ENCODE results near the gene TSPAN31.

TSPAN31 gene

DNA sequence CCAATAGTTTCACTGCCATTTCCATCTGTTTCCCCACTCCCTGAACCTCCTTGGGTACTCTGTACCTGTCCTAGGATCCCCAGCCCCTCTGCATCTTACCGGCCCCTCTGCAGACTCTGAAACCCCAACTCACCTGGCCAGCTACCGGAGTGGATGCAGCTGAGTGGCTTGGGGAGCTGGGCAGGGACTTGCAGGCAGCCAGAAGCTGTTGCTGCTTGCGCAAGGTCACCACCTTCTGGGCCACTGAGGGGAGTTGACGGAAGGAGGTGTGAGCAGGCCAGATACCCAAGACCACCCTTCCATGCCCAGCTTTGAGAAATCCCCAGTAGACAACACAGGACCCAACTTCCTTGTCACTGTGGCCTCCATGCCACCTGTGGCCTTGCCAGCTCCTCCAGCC lies 12.6 kb upstream of the TSPAN31 start:
- no peak for DNase-seq (ENCODE audit: insufficient read length)
- FAIRE-seq, result no peak
- TF ChIP-seq POLR2A (IDR thresholded peaks at IDR 0.05; ENCODE audit: low read depth, low read length) (no peak), TAF1 (IDR thresholded peaks at IDR 0.05; ENCODE audit: borderline replicate concordance, low read depth, low read length) (no peak), POLR2AphosphoS5 (IDR thresholded peaks at IDR 0.05; ENCODE audit: low read depth, low read length) (no peak)

DNA sequence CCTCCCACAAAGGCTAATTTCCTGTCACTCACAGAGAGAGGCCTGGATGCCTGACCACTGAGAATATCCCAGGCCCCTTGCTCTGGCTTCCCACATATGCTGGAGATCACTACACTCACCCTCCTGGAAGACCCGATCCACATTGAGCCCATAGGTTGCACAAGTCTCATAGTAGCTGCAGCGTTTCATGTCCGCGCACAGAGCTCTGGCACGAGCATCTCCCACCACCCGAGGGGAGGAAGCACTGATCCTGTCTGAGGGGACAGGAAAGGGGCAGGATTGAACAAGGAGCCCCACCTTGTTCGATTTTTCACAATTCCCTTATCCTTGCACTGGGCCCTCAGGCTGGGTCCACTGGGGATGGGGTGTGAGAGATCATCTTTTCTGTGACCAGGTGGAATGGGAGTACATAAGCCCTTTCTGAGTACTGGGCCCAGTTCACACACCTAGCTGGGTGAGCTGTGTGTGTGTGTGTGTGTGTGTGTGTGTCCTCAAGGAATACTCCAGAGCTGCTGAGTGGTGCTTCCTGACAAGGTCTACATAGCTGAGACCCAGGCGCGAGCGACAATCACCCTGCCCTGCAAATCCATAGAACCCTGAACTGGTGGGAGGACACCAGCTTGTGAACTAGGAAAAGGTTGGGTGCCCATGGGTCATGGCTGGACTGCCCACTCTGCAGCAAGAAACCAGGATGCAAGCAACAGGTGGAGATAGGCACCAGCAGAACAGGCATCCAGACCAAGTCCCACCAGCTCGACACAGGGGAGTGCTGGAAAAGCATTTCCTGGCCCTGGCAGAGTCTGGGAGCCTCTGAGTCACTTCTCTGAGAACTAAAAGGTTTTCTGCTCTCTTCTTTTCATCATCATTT lies 11.9 kb upstream of the TSPAN31 start:
- no peak for TF ChIP-seq POLR2AphosphoS5 (IDR thresholded peaks at IDR 0.05; ENCODE audit: low read depth, low read length)
- no peak for TF ChIP-seq TAF1 (IDR thresholded peaks at IDR 0.05; ENCODE audit: borderline replicate concordance, low read depth, low read length)
- no peak for TF ChIP-seq POLR2A (IDR thresholded peaks at IDR 0.05; ENCODE audit: low read depth, low read length)
- no peak for DNase-seq (ENCODE audit: insufficient read length)
- no peak for FAIRE-seq

DNA sequence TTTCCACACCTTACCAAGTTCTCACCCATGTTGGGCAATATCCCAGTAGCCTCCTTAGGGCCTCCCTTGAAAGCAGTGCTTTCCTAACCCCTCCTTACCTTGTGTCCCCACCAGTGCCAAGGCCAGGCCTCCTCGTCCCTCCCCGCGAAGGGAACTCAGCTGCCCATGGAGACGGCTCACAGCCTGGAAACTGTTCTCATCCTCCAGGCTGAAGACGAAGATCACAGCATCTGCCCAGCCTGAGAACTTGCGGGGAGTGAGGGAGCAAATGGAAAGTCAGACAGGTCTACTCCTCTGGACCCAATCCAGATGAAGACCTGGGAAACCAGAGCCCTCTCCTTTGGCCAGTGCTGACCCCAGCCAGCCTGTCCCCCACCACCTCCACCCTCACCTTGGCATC lies 10.9 kb upstream of the TSPAN31 start:
- TF ChIP-seq POLR2AphosphoS5 (IDR thresholded peaks at IDR 0.05; ENCODE audit: low read depth, low read length), result no peak
- TF ChIP-seq POLR2A (IDR thresholded peaks at IDR 0.05; ENCODE audit: low read depth, low read length), result no peak
- TF ChIP-seq TAF1 (IDR thresholded peaks at IDR 0.05; ENCODE audit: borderline replicate concordance, low read depth, low read length), result no peak
- FAIRE-seq, result no peak
- no peak for DNase-seq (ENCODE audit: insufficient read length)

DNA sequence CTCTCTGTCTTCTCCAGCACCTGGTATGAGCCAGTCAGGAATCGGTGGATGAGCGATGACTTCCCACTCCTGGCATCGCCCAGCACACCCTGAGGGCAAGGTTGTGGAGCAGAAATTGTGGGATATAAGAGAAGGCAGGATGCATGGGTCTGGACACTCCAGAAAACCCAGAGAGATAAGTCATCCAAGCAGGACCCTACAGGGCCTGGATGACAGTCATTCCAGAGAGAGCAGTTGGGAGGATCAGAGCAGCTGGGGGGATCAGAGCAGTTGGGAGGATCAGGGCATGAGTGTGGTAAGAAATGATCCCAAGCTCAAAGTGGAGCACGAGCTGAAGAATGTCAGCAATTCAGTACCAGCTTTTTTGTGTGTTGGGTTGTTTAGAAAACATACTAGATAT lies 10.2 kb upstream of the TSPAN31 start:
- no peak for TF ChIP-seq POLR2A (IDR thresholded peaks at IDR 0.05; ENCODE audit: low read depth, low read length)
- TF ChIP-seq TAF1 (IDR thresholded peaks at IDR 0.05; ENCODE audit: borderline replicate concordance, low read depth, low read length), result no peak
- no peak for TF ChIP-seq POLR2AphosphoS5 (IDR thresholded peaks at IDR 0.05; ENCODE audit: low read depth, low read length)
- no peak for DNase-seq (ENCODE audit: insufficient read length)
- no peak for FAIRE-seq

DNA sequence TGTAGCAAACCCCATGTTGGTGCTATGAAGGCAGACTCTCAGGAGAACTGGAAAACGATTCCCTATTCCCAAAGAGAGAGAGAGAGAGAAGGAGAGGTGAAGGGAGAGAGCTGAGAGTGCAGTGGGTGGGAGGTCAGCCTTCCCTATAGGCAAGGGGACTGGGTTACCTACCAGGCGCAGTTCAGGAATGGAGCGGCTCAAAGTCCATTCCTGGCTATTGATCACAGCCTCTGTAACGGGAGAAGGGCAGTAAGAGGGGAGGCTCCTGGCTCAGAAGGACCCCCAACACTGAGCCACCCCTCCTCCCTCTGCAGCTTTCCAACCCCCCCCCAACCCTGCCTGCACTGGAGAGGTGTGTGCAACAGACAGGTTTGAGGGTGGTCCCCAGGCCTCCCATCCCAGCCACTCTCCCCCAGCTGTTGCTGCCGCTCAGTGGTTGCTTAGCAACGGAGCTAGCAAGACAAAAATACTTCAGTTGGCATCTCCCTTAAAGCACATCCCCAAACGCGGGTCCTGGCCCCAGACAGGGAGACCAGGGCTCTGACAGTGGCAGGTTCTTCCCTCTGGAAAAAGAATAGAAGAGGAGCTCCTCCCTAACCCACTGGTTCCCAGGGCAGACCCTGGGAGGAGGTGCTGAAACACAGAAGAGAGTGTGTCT lies 9.5 kb upstream of the TSPAN31 start:
- TF ChIP-seq POLR2A (IDR thresholded peaks at IDR 0.05; ENCODE audit: low read depth, low read length) (no peak), TAF1 (IDR thresholded peaks at IDR 0.05; ENCODE audit: borderline replicate concordance, low read depth, low read length) (no peak), POLR2AphosphoS5 (IDR thresholded peaks at IDR 0.05; ENCODE audit: low read depth, low read length) (no peak)
- DNase-seq (ENCODE audit: insufficient read length) (no peak), FAIRE-seq (no peak)

DNA sequence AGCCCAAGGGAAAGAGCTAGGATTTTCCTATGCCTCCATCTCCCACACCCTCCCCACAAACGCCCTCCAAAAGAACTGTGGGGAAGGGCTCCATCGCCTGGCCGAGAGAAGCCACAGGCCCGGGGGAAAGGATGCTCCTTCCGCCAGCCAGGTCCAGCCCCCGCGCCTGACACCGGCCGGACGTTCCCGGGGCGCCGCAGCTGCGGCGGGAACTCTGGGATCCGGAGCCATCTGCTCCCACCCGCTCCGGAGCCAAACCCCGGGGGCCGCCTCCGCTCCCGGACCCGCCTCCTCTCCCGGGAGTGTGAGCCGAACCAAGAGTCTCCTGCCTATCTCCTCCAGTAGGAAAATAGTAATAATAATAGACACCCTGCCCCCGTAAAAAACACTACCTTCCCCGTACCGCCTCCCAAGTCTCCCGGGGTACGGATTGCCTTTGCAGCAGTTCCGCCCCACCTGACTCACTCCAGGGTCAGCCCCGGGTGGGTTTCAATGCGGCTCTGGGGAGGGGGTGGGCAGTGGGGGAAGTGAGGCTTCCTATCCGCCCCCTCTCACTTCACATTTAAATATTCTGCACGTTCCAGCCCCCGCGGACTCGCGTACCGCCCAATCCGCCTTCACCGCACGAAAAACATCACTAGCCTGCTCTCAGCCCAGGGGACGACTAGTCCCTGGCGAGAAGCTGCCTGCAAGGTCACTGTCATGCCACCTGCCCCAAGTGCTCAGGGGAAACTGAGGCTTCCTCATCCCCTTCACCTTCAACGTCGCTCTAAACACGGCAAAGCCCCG lies 8.7 kb upstream of the TSPAN31 start:
- no peak for DNase-seq (ENCODE audit: insufficient read length)
- no peak for TF ChIP-seq POLR2AphosphoS5 (IDR thresholded peaks at IDR 0.05; ENCODE audit: low read depth, low read length)
- TF ChIP-seq TAF1 (IDR thresholded peaks at IDR 0.05; ENCODE audit: borderline replicate concordance, low read depth, low read length), result no peak
- TF ChIP-seq POLR2A (IDR thresholded peaks at IDR 0.05; ENCODE audit: low read depth, low read length), result no peak
- no peak for FAIRE-seq

DNA sequence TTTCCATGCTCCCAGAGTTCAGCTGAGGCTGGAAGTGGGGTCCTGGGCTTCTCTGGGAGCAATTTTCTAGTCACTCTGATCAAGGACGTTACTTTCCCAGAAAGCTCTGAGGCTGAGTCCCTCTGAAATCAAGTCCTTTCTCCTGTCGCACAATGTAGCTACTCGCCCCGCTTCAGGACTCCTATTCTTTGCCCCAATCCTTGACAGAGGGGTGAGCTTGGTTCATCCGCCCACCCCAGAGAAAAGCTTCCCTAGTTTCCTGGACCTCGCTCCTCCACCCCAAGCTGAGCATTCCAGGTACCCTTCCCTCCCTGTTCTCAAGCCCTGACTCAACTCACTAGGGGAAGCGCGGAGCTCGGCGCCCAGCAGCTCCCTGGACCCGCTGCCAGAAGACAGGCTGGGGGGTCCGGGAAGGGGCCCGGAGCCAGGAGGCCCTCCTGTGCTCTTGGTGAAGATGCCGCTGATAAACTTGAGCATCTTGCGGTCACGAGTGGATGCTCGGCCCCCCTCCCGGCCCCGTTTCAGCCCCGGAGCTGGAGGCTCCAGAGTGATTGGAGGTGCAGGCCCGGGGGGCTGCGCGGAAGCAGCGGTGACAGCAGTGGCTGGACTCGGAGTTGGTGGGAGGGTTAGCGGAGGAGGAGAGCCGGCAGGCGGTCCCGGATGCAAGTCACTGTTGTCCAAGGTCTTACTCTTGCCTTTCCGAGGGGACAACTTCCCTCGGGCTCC lies 7.9 kb upstream of the TSPAN31 start:
- FAIRE-seq, result no peak
- no peak for DNase-seq (ENCODE audit: insufficient read length)

DNA sequence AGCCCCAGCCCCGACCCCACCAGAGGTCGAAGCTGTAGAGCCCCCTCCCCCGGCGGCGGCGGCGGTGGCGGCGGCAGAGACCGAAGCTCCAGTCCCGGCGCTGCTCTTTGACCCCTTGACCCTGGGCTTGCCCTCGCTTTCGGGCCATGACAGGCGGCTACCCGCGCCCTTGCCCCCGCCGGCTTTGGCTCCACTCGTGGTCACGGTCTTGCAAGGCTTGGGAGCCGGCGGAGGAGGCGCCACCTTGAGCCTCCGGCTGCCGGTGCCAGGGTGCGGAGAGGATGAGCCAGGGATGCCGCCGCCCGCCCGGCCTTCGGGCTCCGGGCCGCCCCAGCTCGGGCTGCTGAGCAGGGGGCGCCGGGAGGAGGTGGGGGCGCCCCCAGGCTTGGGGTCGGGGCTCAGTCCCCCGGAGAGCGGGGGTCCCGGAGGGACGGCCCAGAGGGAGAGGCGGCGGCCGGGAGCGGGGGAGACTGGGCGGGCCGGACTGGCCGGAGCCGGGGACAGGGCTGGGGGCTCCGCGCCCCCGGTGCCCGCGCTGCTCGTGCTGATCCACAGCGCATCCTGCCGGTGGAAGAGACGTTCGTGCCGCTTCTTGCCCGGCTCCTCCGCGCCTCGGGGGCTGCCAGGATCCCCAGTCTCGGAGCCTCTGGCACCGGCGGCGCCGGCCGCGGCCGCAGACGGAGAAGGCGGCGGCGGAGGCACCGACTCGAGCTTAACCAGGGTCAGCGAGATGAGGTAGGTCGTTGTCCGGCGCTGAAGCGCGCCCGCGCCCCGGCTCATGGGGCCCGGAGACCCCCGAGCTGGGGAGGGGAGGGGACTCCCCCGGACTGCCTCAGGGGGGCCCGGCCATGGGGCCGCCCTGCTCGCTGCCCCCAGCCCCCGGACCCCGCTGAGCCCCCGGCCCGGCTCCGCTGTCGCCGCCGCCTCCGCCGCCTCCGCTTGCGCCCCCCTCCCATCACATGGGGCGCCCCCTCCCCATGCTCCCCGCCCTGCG lies 7.1 kb upstream of the TSPAN31 start:
- TF ChIP-seq POLR2A (IDR thresholded peaks at IDR 0.05; ENCODE audit: low read depth, low read length) (no peak), POLR2AphosphoS5 (IDR thresholded peaks at IDR 0.05; ENCODE audit: low read depth, low read length) (no peak), TAF1 (IDR thresholded peaks at IDR 0.05; ENCODE audit: borderline replicate concordance, low read depth, low read length) (no peak)
- DNase-seq (ENCODE audit: insufficient read length) (no peak), FAIRE-seq (no peak)

More for the DNA sequence above, 7.9 kb upstream of the TSPAN31 start:
- TF ChIP-seq POLR2A (IDR thresholded peaks at IDR 0.05; ENCODE audit: low read depth, low read length), result no peak
- TF ChIP-seq POLR2AphosphoS5 (IDR thresholded peaks at IDR 0.05; ENCODE audit: low read depth, low read length), result no peak
- TF ChIP-seq TAF1 (IDR thresholded peaks at IDR 0.05; ENCODE audit: borderline replicate concordance, low read depth, low read length), result no peak

DNA sequence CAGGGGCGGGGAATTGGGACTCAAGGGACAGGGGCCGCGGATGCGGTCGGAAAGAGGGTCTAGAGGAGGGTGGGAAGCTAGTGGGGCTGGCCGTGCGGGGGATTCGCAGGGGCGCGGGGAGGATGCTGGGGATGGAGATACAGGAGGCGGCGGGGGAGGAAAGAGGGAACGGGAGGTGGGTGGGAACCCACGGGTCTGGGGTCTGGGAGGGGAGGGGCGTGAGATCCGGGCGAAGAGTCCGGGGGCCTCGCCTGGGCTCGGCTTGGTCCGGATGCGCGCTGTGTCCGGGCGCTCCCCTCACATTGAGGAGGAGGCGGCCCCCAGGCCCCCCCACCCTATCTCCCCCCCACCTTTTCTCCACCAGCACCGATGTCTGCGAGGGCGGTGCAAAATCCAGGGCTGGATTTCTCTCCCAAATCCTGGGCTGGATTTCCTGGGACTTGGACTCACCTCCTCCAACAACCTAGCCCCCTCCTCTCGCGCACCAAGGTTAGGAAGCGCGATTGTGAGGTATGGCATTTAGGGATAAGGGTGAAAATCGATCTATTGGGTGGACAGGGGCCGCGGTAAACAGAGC lies 6.1 kb upstream of the TSPAN31 start, which contains the start of gene AGAP2:
AGAP2 (minus strand) TSS at position 82 of the 577 bp plus-strand sequence. CDS start 496 bp downstream, outside the sequence.
- TF ChIP-seq POLR2A (IDR thresholded peaks at IDR 0.05; ENCODE audit: low read depth, low read length) (no peak), TAF1 (IDR thresholded peaks at IDR 0.05; ENCODE audit: borderline replicate concordance, low read depth, low read length) (no peak), POLR2AphosphoS5 (IDR thresholded peaks at IDR 0.05; ENCODE audit: low read depth, low read length) (no peak)
- no peak for DNase-seq (ENCODE audit: insufficient read length)
- no peak for FAIRE-seq
